Stimulated activated CD8-positive, alpha-beta memory T cell treated with anti-CD3 and anti-CD28 coated beads, Interleukin-7, amount 100 ng/mL, for 48 hours (primary cell): ENCODE measurements around the gene TANGO6.
"Not testable (repeated sequence)": the region's sequence is repeated elsewhere in the genome, so short reads cannot be mapped to it uniquely, and the experiment has no call there.

ENCODE experiments used
- DNase-seq, 2 donors: peaks; one replicate each; pipeline ENCODE4 v3.0.0-alpha.2; 2020; ENCODE audit warnings: low read depth in 1 of 2; ENCODE audit errors: extremely low read depth in 1 of 2

Gene TANGO6

GRCh38 chr16:69114346-69114975 lies 271.1 kb downstream of the TANGO6 start:
- DNase-seq = no peak

DNA sequence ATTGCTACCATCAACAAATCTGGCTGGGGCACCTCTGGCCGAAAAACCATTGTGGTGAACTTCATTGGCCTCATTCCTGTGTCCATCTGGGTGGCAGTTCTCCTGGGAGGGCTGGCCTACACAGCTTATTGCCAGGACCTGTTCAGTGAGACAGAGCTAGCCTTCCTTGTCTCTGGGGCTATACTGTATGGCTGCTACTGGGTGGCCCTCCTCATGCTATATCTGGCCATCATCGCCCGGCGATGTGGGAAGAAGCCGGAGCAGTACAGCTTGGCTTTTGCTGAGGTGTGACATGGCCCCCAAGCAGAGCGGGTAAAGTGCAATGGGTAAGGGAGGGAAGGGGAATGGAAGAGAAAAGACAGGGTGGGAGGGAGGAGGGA lies 271.6 kb downstream of the TANGO6 start:
- no peak for DNase-seq

DNA sequence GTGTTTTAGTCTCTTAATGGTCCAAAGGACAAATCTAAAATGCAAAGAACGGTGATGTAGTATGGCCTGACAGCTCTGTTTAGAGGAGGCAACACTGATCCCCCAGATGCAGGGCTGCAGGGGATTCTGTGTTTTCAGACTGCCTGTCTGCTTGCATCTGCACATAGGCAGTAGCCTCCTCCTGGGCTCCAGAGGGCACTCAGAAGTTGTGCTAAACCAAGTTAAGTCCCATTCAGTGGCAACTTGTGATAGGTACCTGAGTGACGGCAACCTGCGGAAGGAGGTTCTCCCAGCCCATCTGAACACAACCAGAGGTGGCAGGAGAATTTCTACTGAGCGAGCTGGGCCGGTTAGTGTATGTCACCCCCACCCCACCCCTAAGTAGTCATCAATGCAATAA lies 272.0 kb downstream of the TANGO6 start:
- no peak for DNase-seq

GRCh38 chr16:69115837-69116236 lies 272.5 kb downstream of the TANGO6 start:
- no peak for DNase-seq

GRCh38 chr16:69116256-69116875 lies 273.0 kb downstream of the TANGO6 start:
- DNase-seq = no peak

- no peak for DNase-seq
Measured at GRCh38 chr16:69116906-69117305, 273.6 kb downstream of the TANGO6 start.

GRCh38 chr16:69118468-69118867 lies 275.1 kb downstream of the TANGO6 start:
- DNase-seq = no peak

DNA sequence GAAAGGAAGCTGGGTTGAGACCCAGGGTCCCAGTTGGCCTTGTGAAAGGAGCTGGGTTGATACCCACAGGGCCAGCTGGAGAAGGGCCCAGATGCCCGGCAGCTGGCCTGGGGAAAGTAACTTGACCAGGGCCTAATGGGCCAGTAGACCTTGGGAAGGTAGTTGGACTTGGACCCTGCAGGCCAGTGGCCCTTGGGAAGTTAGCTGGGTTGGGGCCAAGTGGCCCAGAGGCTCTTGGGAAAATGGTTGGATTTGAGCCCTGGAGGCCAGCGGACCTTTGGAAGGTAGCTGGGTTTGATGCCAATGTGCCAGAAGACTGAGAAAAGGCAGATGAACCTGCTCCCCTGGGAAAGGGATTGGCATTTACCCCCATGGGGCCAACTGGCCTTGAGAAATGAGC lies 275.7 kb downstream of the TANGO6 start:
- no peak for DNase-seq

GRCh38 chr16:69119536-69119935 lies 276.2 kb downstream of the TANGO6 start:
- DNase-seq = no peak

DNA sequence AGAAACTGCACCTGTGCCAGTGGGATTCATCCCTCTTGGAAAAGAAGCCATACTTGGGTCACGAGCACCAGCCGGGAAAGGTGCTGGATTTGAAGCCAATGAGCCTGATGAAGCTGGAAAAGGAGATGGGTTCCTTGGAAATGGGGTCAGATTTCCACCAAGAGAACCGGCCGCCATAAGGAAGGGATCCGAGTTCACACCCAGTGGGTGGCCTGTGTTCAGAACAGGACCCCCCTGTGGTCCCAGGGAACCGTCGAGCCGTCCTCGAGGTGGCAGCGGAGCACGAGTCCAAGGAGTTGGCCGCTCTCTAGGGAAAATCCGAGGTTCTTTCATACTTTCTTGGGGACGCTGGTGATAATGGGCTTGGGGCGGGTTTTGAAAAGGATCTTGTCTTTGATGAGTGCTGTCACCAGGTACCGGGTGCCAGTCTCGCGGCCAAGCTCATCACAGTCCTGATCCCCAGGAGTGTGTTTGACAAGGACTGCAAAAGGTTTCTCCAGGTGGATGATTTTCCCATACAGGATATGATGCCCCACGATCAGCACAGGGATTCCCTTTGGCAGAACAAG lies 276.8 kb downstream of the TANGO6 start:
- DNase-seq = no peak

DNA sequence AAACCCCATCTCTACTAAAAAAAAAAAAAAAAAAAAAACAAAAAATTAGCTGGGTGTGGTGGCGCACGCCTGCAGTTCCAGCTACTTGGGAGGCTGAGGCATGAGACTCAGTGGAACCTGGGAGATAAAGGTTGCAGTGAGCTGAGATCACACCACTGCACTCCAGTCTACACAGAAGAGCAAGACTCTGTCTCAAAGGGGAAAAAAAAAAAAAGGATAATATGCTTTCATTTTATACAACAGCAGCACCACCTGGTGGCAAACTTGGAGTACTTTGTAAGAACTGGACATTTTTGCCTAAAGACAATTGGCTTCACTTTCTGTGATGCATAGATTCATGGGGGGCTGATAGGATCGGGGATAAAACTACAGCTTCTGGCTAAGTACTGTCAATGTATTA lies 280.6 kb downstream of the TANGO6 start:
- DNase-seq = no peak

DNA sequence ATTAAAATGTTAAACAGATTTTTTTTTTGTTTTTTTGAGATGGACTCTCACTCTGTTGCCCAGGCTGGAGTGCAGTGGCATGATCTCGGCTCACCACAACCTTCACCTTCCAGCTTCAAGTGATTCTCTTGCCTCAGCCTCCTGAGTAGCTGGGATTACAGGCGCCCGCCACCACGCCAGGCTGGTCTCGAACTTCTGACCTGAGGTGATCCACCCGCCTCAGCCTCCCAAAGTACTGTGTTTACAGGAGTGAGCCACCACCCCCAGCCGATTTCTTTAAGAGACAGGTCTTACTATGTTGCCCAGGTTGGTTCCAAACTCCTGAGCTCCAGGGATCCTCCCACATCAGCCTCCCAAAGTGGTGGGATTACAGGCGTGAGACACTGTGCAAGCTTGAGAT lies 281.1 kb downstream of the TANGO6 start:
- DNase-seq = not testable (repeated sequence)

GRCh38 chr16:69124961-69125360 lies 281.6 kb downstream of the TANGO6 start:
- DNase-seq = not testable (repeated sequence)

GRCh38 chr16:69126221-69126620 lies 282.9 kb downstream of the TANGO6 start:
- no peak for DNase-seq

DNA sequence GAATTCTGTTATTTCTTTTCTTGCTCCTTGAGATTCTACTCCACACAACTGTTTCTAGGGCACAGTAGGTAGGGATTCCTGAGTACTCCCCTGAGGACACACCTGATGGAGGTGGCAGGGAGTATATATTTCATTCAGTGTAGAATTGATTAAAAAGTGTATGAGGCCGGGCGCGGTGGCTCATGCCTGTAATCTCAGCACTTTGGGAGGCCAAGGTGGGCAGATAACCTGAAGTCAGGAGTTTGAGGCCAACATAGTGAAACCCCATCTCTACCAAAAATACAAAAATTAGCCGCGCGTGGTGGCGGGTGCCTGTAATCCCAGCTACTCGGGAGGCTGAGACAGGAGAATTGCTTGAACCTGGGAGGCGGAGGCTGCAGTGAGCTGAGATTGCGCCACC lies 283.5 kb downstream of the TANGO6 start:
- not testable (repeated sequence) for DNase-seq

DNA sequence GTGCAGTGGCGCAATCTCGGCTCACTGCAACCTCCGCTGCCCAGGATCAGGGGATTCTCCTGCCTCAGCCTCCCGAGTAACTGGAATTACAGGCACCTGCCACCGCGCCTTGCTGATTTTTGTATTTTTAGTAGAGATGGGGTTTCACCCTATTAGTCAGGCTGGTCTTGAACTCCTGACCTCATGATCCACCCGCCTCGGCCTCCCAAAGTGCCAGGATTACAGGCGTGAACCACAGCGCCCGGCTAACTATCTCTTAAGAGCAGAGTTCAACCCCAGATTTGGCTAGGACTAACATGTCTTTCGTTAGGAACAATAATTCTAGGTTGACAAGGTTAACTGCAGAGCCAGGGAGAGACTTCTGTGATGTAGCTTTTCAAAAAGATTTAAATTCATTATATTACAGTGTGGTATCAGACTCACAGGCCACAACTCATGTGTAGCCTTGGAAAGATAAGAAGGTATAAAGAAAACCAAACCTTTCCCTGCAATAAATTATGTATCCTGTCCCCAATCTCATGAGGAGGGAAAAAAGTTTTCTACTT lies 284.7 kb downstream of the TANGO6 start:
- no peak for DNase-seq

DNA sequence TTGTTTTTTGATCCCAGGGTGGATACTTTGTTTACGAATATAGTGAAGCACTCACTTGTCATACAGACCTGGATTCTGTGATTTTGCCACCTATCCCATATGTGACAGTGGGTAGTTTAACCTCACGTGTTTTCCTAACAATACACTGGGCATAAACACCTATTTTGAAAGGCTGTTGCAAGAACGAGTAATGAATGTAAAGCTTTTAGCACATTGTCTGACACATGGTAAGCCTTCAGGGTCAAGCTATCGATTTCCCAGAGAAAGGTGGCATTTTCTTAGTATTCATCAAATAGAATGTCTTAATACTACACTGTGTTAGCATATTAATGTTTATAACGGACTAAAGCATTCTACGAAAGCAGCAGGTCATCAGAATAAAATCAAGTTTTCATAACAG lies 287.1 kb downstream of the TANGO6 start:
- no peak for DNase-seq

GRCh38 chr16:69131167-69131838 lies 288.0 kb downstream of the TANGO6 start:
- no peak for DNase-seq

DNA sequence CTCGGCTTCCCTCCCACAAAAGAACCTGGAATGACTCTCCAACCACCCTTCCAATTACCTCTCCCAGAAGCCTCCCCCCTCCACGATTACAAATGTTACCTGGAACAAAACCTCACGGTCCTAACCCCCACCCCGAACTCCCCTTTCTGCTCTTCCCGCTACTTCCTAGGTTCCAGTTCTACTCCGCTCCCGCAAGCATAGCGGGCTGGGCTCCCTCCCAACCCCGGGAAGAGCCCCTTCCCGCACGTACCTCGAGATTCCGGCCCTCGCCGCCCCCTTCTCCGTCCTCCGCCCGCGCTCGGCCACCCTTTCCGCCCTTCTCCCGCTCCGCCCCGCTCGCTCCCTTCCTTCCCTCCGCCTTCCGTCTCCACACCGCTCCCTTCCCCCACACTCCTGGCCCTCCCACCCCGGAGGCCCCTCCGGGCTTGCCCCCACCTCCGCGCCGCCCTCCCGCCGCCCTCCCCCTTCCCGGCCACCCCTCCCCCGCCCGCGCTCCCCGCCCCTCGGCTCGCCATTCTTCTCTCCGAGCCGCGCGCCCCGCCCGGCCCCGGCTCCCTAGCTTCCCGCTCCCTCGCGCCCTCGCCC lies 288.6 kb downstream of the TANGO6 start:
- peak; percentile 59 to 83 for DNase-seq

GRCh38 chr16:69132424-69133252 lies 289.3 kb downstream of the TANGO6 start, which contains the start of the genes CHTF8 and UTP4:
Gene CHTF8 (minus strand): TSS chr16:69132588. CDS start chr16:69121458, 11,130 bp downstream.
Gene UTP4 (plus strand): TSS chr16:69132649. CDS start chr16:69133460, 811 bp downstream.
- DNase-seq = peak; percentile 76 to 80
